Measurements from ENCODE around the gene ZDHHC17. TPM values are rescaled to one million over a fixed set of nuclear protein-coding genes. Genes with fewer than 3 reads are reported as not detected.

Gene ZDHHC17
- total RNA-seq, 1 donor from 2014 or later, result 17.0 TPM

DNA sequence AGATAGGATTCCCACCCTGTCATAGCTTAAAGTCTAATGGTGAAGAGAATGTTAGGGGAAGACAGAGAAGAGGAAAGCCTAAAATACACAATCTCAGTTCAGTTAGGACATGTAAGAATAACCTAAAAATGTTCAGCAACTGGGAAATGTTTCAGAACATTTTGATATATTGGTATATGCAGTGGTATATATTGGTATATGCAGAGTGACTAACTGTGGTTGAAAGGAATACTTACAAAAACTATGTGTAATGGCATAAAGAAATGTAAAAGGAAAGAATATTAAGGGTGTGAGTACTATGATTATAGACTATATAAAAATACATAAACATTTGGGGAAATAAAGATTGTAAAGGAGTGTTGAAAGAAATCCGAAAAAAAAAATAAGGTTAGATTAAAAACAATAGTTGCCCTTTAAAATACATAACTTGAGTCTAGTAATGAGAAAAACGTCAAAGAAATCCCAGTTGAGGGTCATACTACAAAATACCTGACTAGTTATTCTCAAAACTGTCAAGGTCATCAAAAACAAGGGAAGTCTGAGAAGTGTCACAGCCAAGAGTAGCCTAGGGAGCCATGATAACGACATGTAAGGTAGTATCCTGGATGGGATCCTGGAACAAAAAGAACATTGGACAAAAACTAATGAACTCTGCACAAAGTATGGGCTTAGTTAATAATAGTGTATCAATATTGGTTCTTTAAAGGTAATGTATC lies 25.6 kb downstream of the ZDHHC17 start:
- no peak for DNase-seq
- intact Hi-C loops (cut with micrococcal nuclease), result no loop called here
- Histone ChIP-seq H3K27ac (replicated peaks) (peak overlapping the region; percentile 45), H3K36me3 (no peaks in the 10 kb centered on the region), H3K4me1 (peaks cover 85% of the 10 kb centered on the region), H3K9me3 (replicated peaks) (no peaks in the 10 kb centered on the region), H3K27me3 (ENCODE audit: low read depth) (no peaks in the 10 kb centered on the region), H3K4me3 (no peak overlapping the region)
- TF ChIP-seq, protein P1, sequence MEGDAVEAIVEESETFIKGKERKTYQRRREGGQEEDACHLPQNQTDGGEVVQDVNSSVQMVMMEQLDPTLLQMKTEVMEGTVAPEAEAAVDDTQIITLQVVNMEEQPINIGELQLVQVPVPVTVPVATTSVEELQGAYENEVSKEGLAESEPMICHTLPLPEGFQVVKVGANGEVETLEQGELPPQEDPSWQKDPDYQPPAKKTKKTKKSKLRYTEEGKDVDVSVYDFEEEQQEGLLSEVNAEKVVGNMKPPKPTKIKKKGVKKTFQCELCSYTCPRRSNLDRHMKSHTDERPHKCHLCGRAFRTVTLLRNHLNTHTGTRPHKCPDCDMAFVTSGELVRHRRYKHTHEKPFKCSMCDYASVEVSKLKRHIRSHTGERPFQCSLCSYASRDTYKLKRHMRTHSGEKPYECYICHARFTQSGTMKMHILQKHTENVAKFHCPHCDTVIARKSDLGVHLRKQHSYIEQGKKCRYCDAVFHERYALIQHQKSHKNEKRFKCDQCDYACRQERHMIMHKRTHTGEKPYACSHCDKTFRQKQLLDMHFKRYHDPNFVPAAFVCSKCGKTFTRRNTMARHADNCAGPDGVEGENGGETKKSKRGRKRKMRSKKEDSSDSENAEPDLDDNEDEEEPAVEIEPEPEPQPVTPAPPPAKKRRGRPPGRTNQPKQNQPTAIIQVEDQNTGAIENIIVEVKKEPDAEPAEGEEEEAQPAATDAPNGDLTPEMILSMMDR (IDR thresholded peaks at IDR 0.05; ENCODE audit: borderline replicate concordance), result no peak

- TF ChIP-seq, protein P1 (IDR thresholded peaks at IDR 0.05; ENCODE audit: borderline replicate concordance), result peak; percentile 78
- no peak overlapping the region for H3K27ac ChIP-seq (replicated peaks)
Measured at GRCh38 chr12:76790564-76791552, 26.9 kb downstream of the ZDHHC17 start.

GRCh38 chr12:76792828-76793227 lies 28.9 kb downstream of the ZDHHC17 start:
- TF ChIP-seq, protein P1 (IDR thresholded peaks at IDR 0.05; ENCODE audit: borderline replicate concordance), result no peak
- H3K27ac ChIP-seq (replicated peaks), result peak overlapping the region; percentile 1
- H3K9me3 ChIP-seq (replicated peaks), result no peaks in the 10 kb centered on the region
- H3K27me3 ChIP-seq (ENCODE audit: low read depth), result no peaks in the 10 kb centered on the region
- DNase-seq, result no peak
- intact Hi-C loops (cut with micrococcal nuclease), result no loop called here
- no peak overlapping the region for H3K4me3 ChIP-seq
- peaks cover 67% of the 10 kb centered on the region for H3K4me1 ChIP-seq
- no peaks in the 10 kb centered on the region for H3K36me3 ChIP-seq

More at GRCh38 chr12:76790564-76791552, 26.9 kb downstream of the ZDHHC17 start:
- intact Hi-C loops (cut with micrococcal nuclease), result loop anchor here (1.0 kb wide), 1 partner anchor 170 kb away; no protein-coding TSS in a partner anchor
- no peaks in the 10 kb centered on the region for H3K27me3 ChIP-seq (ENCODE audit: low read depth)
- no peaks in the 10 kb centered on the region for H3K36me3 ChIP-seq
- peaks cover 81% of the 10 kb centered on the region for H3K4me1 ChIP-seq
- H3K4me3 ChIP-seq, result no peak overlapping the region
- DNase-seq, result no peak
- no peaks in the 10 kb centered on the region for H3K9me3 ChIP-seq (replicated peaks)

GRCh38 chr12:76798864-76799263 lies 34.9 kb downstream of the ZDHHC17 start:
- peaks cover 16% of the 10 kb centered on the region for H3K4me1 ChIP-seq
- no peak overlapping the region for H3K27ac ChIP-seq (replicated peaks)
- no peaks in the 10 kb centered on the region for H3K27me3 ChIP-seq (ENCODE audit: low read depth)
- H3K36me3 ChIP-seq, result peaks cover 29% of the 10 kb centered on the region
- H3K4me3 ChIP-seq, result no peak overlapping the region
- no peak for DNase-seq
- TF ChIP-seq, protein P1 (IDR thresholded peaks at IDR 0.05; ENCODE audit: borderline replicate concordance), result no peak
- intact Hi-C loops (cut with micrococcal nuclease), result no loop called here
- peaks cover 12% of the 10 kb centered on the region for H3K9me3 ChIP-seq (replicated peaks)

- Histone ChIP-seq H3K9me3 (replicated peaks) (peaks cover 12% of the 10 kb centered on the region), H3K36me3 (peaks cover 29% of the 10 kb centered on the region), H3K4me3 (no peak overlapping the region), H3K27me3 (ENCODE audit: low read depth) (no peaks in the 10 kb centered on the region), H3K27ac (replicated peaks) (no peak overlapping the region), H3K4me1 (peaks cover 11% of the 10 kb centered on the region)
- intact Hi-C loops (cut with micrococcal nuclease), result no loop called here
- no peak for DNase-seq
- TF ChIP-seq, protein P1 (IDR thresholded peaks at IDR 0.05; ENCODE audit: borderline replicate concordance), result no peak
Measured at GRCh38 chr12:76799362-76799761, 35.4 kb downstream of the ZDHHC17 start.

All from left ventricle myocardium inferior (tissue), 1 donor.